K562 (cell line): Measurements from ENCODE around the gene GTF2A2. TPM values are rescaled to one million over a fixed set of nuclear protein-coding genes. Genes with fewer than 3 reads are reported as not detected.
"Not testable (repeated sequence)": the region's sequence is repeated elsewhere in the genome, so short reads cannot be mapped to it uniquely, and the experiment has no call there.

Experiments
- ATAC-seq: fragments of 200-7000 bp; cut with Tn5 transposase; 3 replicates; pipeline ENCODE4 v1.9.1; 2020; ENCODE audit warnings: moderate library complexity
- BruUV-seq: library from RNA; stranded (reverse); fragments of 400-500 nt; replicated peaks from 2 replicates; lab custom pipeline; 2021; lab: Mats Ljungman, UMichigan
- CTCF ChIA-PET: fragments of 300-600 bp; formaldehyde crosslinking; extraction: SDS; loops from one replicate; lab custom pipeline; 2021; ENCODE audit warnings: low intra/inter-chr PET ratio; lab: Yijun Ruan, JAX
- POLR2A ChIA-PET: fragments of 300-600, 350-650 bp; sonication (Branson Sonifier 250); formaldehyde crosslinking; extraction: SDS; loops from one replicate; lab custom pipeline; 2021; ENCODE audit warnings: antibody characterized with exemption, inconsistent platforms; lab: Yijun Ruan, JAX
- DNase-seq, 4 experiments: peaks; one replicate each; pipeline versions ENCODE4 v3.0.0 to v3.0.0-alpha.2; 2011 to 2018; ENCODE audit warnings: low spot score in 3 of 4, mixed read lengths in 3 of 4; ENCODE audit errors: extremely low read depth in 1 of 4
- FAIRE-seq: peaks from 2 replicates; lab custom pipeline; 2011; peaks lifted over from hg19 to GRCh38; lab: Jason Lieb, UNC
- H2AFZ ChIP-seq: 2 replicates; pipeline ENCODE4 v1.6.0; 2011; ENCODE audit warnings: low read depth, low read length, control low read depth, inconsistent platforms
- H3K27ac ChIP-seq: fragments of 200-600 bp; 3 replicates; pipeline ENCODE4 v1.8.0; 2011; ENCODE audit warnings: low read depth, mild to moderate bottlenecking, control low read depth, inconsistent platforms, low read length, moderate library complexity, mixed read lengths; ENCODE audit errors: extremely low read depth
- H3K27me3 ChIP-seq, 2 experiments: fragments of 300-600 bp in 1 of 2; 2 replicates in 1 of 2; 3 replicates in 1 of 2; pipeline versions ENCODE4 v1.6.0 to v1.8.0; 2011; ENCODE audit warnings: inconsistent platforms in 2 of 2, low read length in 2 of 2, mild to moderate bottlenecking in 1 of 2, mixed read lengths in 1 of 2, moderate library complexity in 1 of 2; ENCODE audit not compliant: control insufficient read depth in 2 of 2, insufficient read depth in 2 of 2
- H3K36me3 ChIP-seq: fragments of 300-600 bp; 3 replicates; pipeline ENCODE4 v1.8.0; 2011; ENCODE audit warnings: mild to moderate bottlenecking, low read length, inconsistent platforms; ENCODE audit not compliant: control insufficient read depth, insufficient read depth
- H3K4me1 ChIP-seq, 2 experiments: fragments of 200-600 bp in 1 of 2; replicated peaks in 1 of 2; 2 replicates in 1 of 2; 3 replicates in 1 of 2; pipeline versions ENCODE4 v1.5.1 to v1.8.0; 2011; ENCODE audit warnings: inconsistent platforms in 2 of 2, low read length in 2 of 2, mild to moderate bottlenecking in 1 of 2, mixed read lengths in 1 of 2, moderate library complexity in 1 of 2; ENCODE audit not compliant: control insufficient read depth in 2 of 2, insufficient read depth in 2 of 2
- H3K4me2 ChIP-seq: 2 replicates; pipeline ENCODE4 v1.6.1; 2011; ENCODE audit warnings: low read length, control low read depth, inconsistent platforms, mixed read lengths; ENCODE audit not compliant: insufficient read depth
- H3K4me3 ChIP-seq: fragments of 200-600 bp; sonication (generic), shearing (Covaris generic); 2 replicates; pipeline ENCODE4 v1.5.1; 2016; ENCODE audit warnings: control low read depth, inconsistent platforms
- H3K79me2 ChIP-seq: fragments of 200-600 bp; 3 replicates; pipeline ENCODE4 v1.8.0; 2011; ENCODE audit warnings: low read length, inconsistent platforms; ENCODE audit not compliant: control insufficient read depth, insufficient read depth
- H3K9ac ChIP-seq, 2 experiments: 2 replicates each; pipeline versions ENCODE4 v1.6.0 to v1.6.1; 2011; ENCODE audit warnings: low read depth in 2 of 2, low read length in 2 of 2, control low read depth in 1 of 2, inconsistent platforms in 1 of 2, mild to moderate bottlenecking in 1 of 2, mixed read lengths in 1 of 2; ENCODE audit not compliant: insufficient read depth in 1 of 2
- H3K9me1 ChIP-seq: one replicate; pipeline ENCODE4 v1.6.0; 2011; ENCODE audit warnings: inconsistent platforms, mild to moderate bottlenecking, low read length, moderate library complexity; ENCODE audit not compliant: control insufficient read depth, insufficient read depth
- H3K9me3 ChIP-seq: replicated peaks from 2 replicates; pipeline ENCODE4 v1.5.1; 2011; ENCODE audit warnings: low read depth, low read length, inconsistent platforms; ENCODE audit not compliant: control insufficient read depth, insufficient read depth
- H4K20me1 ChIP-seq: replicated peaks from 2 replicates; pipeline ENCODE4 v1.6.1; 2011; ENCODE audit warnings: low read length, inconsistent platforms, mixed read lengths; ENCODE audit not compliant: control insufficient read depth, insufficient read depth
- CHD1 ChIP-seq: fragments of 200-600 bp; sonication (generic); IDR thresholded peaks from one replicate; pipeline ENCODE4 v1.6.1; 2012; ENCODE audit warnings: mild to moderate bottlenecking, moderate library complexity, low read length, inconsistent platforms
- EP400 ChIP-seq: fragments of 450-650 bp; IDR thresholded peaks from 2 replicates; pipeline ENCODE4 v1.6.1; 2017; ENCODE audit warnings: antibody characterized with exemption, mild to moderate bottlenecking, moderate library complexity
- GTF2A2 ChIP-seq: IDR thresholded peaks from 2 replicates; pipeline ENCODE4 v1.6.1; 2016; ENCODE audit warnings: mild to moderate bottlenecking, missing genetic modification characterization, missing compliant biosample characterization
- GTF2B ChIP-seq: IDR thresholded peaks from 2 replicates; pipeline ENCODE4 v1.6.1; 2011; ENCODE audit not compliant: insufficient read length; ENCODE audit errors: extremely low read depth
- MTA1 ChIP-seq: fragments of 450-650 bp; IDR thresholded peaks from 2 replicates; pipeline ENCODE4 v1.6.1; 2017; ENCODE audit warnings: borderline replicate concordance
- NFIX ChIP-seq: fragments of 250-450 bp; sonication (Bioruptor Pico); IDR thresholded peaks from 2 replicates; pipeline ENCODE4 v1.4.0; 2020; ENCODE audit warnings: low read depth, mild to moderate bottlenecking, moderate library complexity
- PHF21A ChIP-seq: fragments of 450-650 bp; IDR thresholded peaks from 2 replicates; pipeline ENCODE4 v1.6.1; 2017; ENCODE audit warnings: low read depth, borderline replicate concordance
- PKNOX1 ChIP-seq: fragments of 450-650 bp; IDR thresholded peaks from 2 replicates; pipeline ENCODE4 v1.6.1; 2016
- PRMT5 ChIP-seq: sonication (generic); formaldehyde crosslinking; IDR thresholded peaks from 2 replicates; pipeline ENCODE4 v1.5.0; 2020; ENCODE audit warnings: missing genetic modification reagents
- PTRF ChIP-seq: fragments of 450-650 bp; IDR thresholded peaks from 2 replicates; pipeline ENCODE4 v1.6.1; 2016; ENCODE audit warnings: mild to moderate bottlenecking, missing genetic modification characterization, missing compliant biosample characterization
- SP2 ChIP-seq: IDR thresholded peaks from 2 replicates; pipeline ENCODE4 v1.6.1; 2011; ENCODE audit warnings: mild to moderate bottlenecking, low read depth, low read length, moderate library complexity; ENCODE audit not compliant: poor library complexity, severe bottlenecking; ENCODE audit errors: extremely low read depth
- TARDBP ChIP-seq: fragments of 450-650 bp; IDR thresholded peaks from 2 replicates; pipeline ENCODE4 v1.6.1; 2016
- ZFX ChIP-seq: sonication (generic); formaldehyde crosslinking; IDR thresholded peaks from 2 replicates; pipeline ENCODE4 v1.8.0; 2022; ENCODE audit warnings: mild to moderate bottlenecking, missing genetic modification reagents, moderate library complexity
- ZNF124 ChIP-seq: sonication (generic); formaldehyde crosslinking; IDR thresholded peaks from 2 replicates; pipeline ENCODE4 v1.8.1; 2022; ENCODE audit warnings: missing genetic modification reagents
- ZNF589 ChIP-seq: fragments of 200-800 bp; sonication (Bioruptor generic); IDR thresholded peaks from 2 replicates; pipeline ENCODE4 v1.6.1; 2016; ENCODE audit warnings: low read depth, missing genetic modification characterization, missing compliant biosample characterization
- ZNF77 ChIP-seq: fragments of 250-450 bp; sonication (Bioruptor Pico); IDR thresholded peaks from 2 replicates; pipeline ENCODE4 v1.5.0; 2020
- WGBS: fragments of 100-300 bp; shearing (Covaris generic); methylation state at CpG from one replicate; pipeline ENCODE4 v1.1.6; 2016; ENCODE audit warnings: low coverage, mixed read lengths; ENCODE audit not compliant: insufficient coverage; ENCODE audit errors: missing lambda C conversion rate; 5-methylcytosine and 5-hydroxymethylcytosine counted together
- in situ Hi-C: fragments of 300-500 bp; cut with MboI; formaldehyde crosslinking; loops from 4 replicates; pipeline ENCODE4 v1.15.0; 2018; ENCODE audit warnings: inconsistent platforms, mixed read lengths
- intact Hi-C: fragments of 100-400 bp; cut with micrococcal nuclease; formaldehyde crosslinking; loops from 2 replicates; pipeline ENCODE4 v1.14.2; 2022
- polyA plus RNA-seq, 8 experiments: library from polyadenylated mRNA; depleted of rRNA in 4 of 8; stranded (reverse) in 5 of 8; unstranded in 3 of 8; fragments of >200 nt; fragmentation: Nextera tagmentation in 2 of 8; fragmentation: Illumina TruSeq in 1 of 8; extraction: Ambion mirVana in 2 of 8; extraction: Trizol in 1 of 8; gene quantifications; 2 replicates each; pipeline versions ENCODE4 v1.2.1 to v1.2.3, GENCODE V29; 2011 to 2014; ENCODE audit warnings: inconsistent platforms in 1 of 8, missing spikeins in 1 of 8
- total RNA-seq, 7 experiments: library from RNA; depleted of rRNA in 6 of 7; stranded (reverse); fragments of >200 nt in 6 of 7; fragmentation: Illumina TruSeq in 2 of 7; extraction: Trizol in 2 of 7; gene quantifications; 2 replicates each; pipeline versions ENCODE4 v1.2.1 to v1.2.3, GENCODE V29; 2011 to 2021; ENCODE audit warnings: low replicate concordance in 1 of 7

GTF2A2 gene
- total and polyA plus RNA-seq, 9 of the 15 experiments (the other 6 are each of a cell fraction or from before 2014, with no cell fraction given) = 128 to 656 (median 172) TPM

- H3K27me3 ChIP-seq = not testable (repeated sequence)
- TF ChIP-seq PKNOX1 (peak; percentile 66; the same call in 1 of the 2 replicates), GTF2A2 (tag) (peak; percentile 49; the same call in 1 of the 2 replicates)
- TF ChIP-seq, all 486 proteins: peak for 2; not testable (repeated sequence) for 484
- in situ Hi-C loops, H3K4me2 ChIP-seq, H3K9me1 ChIP-seq, H3K4me3 ChIP-seq, CTCF ChIA-PET, H3K9me3 ChIP-seq, H3K27ac ChIP-seq, intact Hi-C loops, ATAC-seq, DNase-seq, H2AFZ ChIP-seq, H3K4me1 ChIP-seq, H3K79me2 ChIP-seq, BruUV-seq, H4K20me1 ChIP-seq, FAIRE-seq, H3K9ac ChIP-seq: not testable (repeated sequence)
- 93% methylated on average over 7 of the region's 9 CpGs for WGBS
- peaks cover 72% of the 10 kb centered on the region for H3K36me3 ChIP-seq
- POLR2A ChIA-PET = interaction anchor here (1.3 to 4.5 kb wide), 2 partner anchors 12 to 52 kb away, joined by 3 to 19 read pairs; partner anchors contain the start of gene GTF2A2
Observed at GRCh38 chr15:59645812-59646211, 11.5 kb downstream of the GTF2A2 start.

GRCh38 chr15:59644756-59645155 is 12.6 kb downstream of the GTF2A2 start:
- CTCF ChIA-PET = no interaction called here
- TF ChIP-seq PHF21A (no peak), GTF2B (no peak), CHD1 (no peak), ZNF589 (CRISPR knock-in tag) (no peak), TARDBP (no peak), MTA1 (no peak), EP400 (no peak), ZFX (CRISPR knock-in tag) (no peak), ZNF124 (CRISPR knock-in tag) (no peak), ZNF77 (CRISPR knock-in tag) (no peak), SP2 (no peak), NFIX (CRISPR knock-in tag) (no peak), PRMT5 (CRISPR knock-in tag) (no peak), PTRF (tag) (no peak)
- 86% methylated on average over 4 of the region's 4 CpGs for WGBS
- intact Hi-C loops (no loop called here), in situ Hi-C loops (no loop called here)
- Histone ChIP-seq H3K9me1 (no peaks in the 10 kb centered on the region), H3K9ac (no peak overlapping the region), H3K79me2 (peaks cover 2% of the 10 kb centered on the region; the same call in 1 of the 3 replicates), H3K27ac (no peak overlapping the region), H4K20me1 (no peaks in the 10 kb centered on the region), H3K27me3 (no peaks in the 10 kb centered on the region), H3K4me3 (no peak overlapping the region), H3K36me3 (peaks cover 72% of the 10 kb centered on the region), H3K4me1 (no peaks in the 10 kb centered on the region), H2AFZ (no peak overlapping the region), H3K9me3 (no peaks in the 10 kb centered on the region), H3K4me2 (no peak overlapping the region)
- no peak for ATAC-seq
- POLR2A ChIA-PET = interaction anchor here (0.6 to 1.8 kb wide), 4 partner anchors 9 to 111 kb away, joined by 3 to 7 read pairs (median 4); partner anchors contain the start of gene GTF2A2
- no peak for DNase-seq
- FAIRE-seq = no peak
- no TSS peak for BruUV-seq
